Endothelial cell of umbilical vein (primary cell): ENCODE data around the gene ZNF441. TPM values are rescaled to one million over a fixed set of nuclear protein-coding genes. Genes with fewer than 3 reads are reported as not detected.

ENCODE experiments used
- BruUV-seq: library from RNA; stranded (reverse); fragments of 400-500 nt; replicated peaks from 2 replicates; lab custom pipeline; 2021; lab: Mats Ljungman, UMichigan
- CTCF ChIA-PET: fragments of 300-600, 350-600 bp; sonication (Branson Sonifier 250); formaldehyde crosslinking; loops from one replicate; lab custom pipeline; 2021; ENCODE audit warnings: antibody characterized with exemption, inconsistent platforms; lab: Charles Lee
- POLR2A ChIA-PET: fragments of 300-600, 350-600 bp; sonication (Branson Sonifier 250); formaldehyde crosslinking; loops from one replicate; lab custom pipeline; 2021; ENCODE audit warnings: antibody characterized with exemption, inconsistent platforms; lab: Charles Lee
- DNase-seq: peaks from one replicate; pipeline ENCODE4 v3.0.0-alpha.2; 2011; ENCODE audit warnings: low read depth, low spot score
- FAIRE-seq: peaks from 2 replicates; lab custom pipeline; 2011; peaks lifted over from hg19 to GRCh38; lab: Jason Lieb, UNC
- H2AFZ ChIP-seq: 2 replicates; pipeline ENCODE4 v1.6.0; 2012; ENCODE audit warnings: low read depth, low read length, control low read depth, inconsistent platforms
- H3K27ac ChIP-seq: 2 replicates; pipeline ENCODE4 v1.5.1; 2011; ENCODE audit warnings: low read depth, mild to moderate bottlenecking, control low read depth, low read length, moderate library complexity; ENCODE audit not compliant: insufficient read depth
- H3K27me3 ChIP-seq, 2 experiments: 2 replicates each; pipeline versions ENCODE4 v1.6.0 to v1.6.1; 2011; ENCODE audit warnings: low read length in 2 of 2, mixed read lengths in 1 of 2; ENCODE audit not compliant: control insufficient read depth in 2 of 2, insufficient read depth in 2 of 2
- H3K36me3 ChIP-seq, 2 experiments: 2 replicates in 1 of 2; 3 replicates in 1 of 2; pipeline ENCODE4 v1.5.1; 2011; ENCODE audit warnings: low read length in 2 of 2, mild to moderate bottlenecking in 1 of 2, moderate library complexity in 1 of 2; ENCODE audit not compliant: control insufficient read depth in 2 of 2, insufficient read depth in 2 of 2; ENCODE audit errors: extremely low read depth in 1 of 2
- H3K4me1 ChIP-seq: 3 replicates; pipeline ENCODE4 v1.5.1; 2011; ENCODE audit warnings: mild to moderate bottlenecking, low read length; ENCODE audit not compliant: control insufficient read depth, insufficient read depth; ENCODE audit errors: extremely low read depth
- H3K4me2 ChIP-seq: 2 replicates; pipeline ENCODE4 v1.6.1; 2011; ENCODE audit warnings: low read length, control low read depth, mixed read lengths; ENCODE audit not compliant: insufficient read depth
- H3K4me3 ChIP-seq, 3 experiments: fragments of 200-600 bp in 1 of 3; sonication (generic), shearing (Covaris generic) in 1 of 3; replicated peaks in 1 of 3; 2 replicates each; pipeline ENCODE4 v1.5.1; 2011 to 2016; ENCODE audit warnings: control low read depth in 3 of 3, low read length in 3 of 3, mild to moderate bottlenecking in 2 of 3, inconsistent platforms in 1 of 3, low read depth in 1 of 3, moderate library complexity in 1 of 3; ENCODE audit not compliant: insufficient read depth in 1 of 3
- H3K79me2 ChIP-seq: 2 replicates; pipeline ENCODE4 v1.6.0; 2012; ENCODE audit warnings: low read length, inconsistent platforms; ENCODE audit not compliant: control insufficient read depth, insufficient read depth
- H3K9ac ChIP-seq: replicated peaks from 2 replicates; pipeline ENCODE3; 2011; ENCODE audit warnings: low read length, control low read depth; ENCODE audit not compliant: insufficient read depth; ENCODE audit errors: extremely low read depth
- H3K9me1 ChIP-seq: replicated peaks from 3 replicates; pipeline ENCODE4 v1.6.0; 2011; ENCODE audit warnings: mild to moderate bottlenecking, low read length; ENCODE audit not compliant: control insufficient read depth, insufficient read depth; ENCODE audit errors: extremely low read depth
- H3K9me3 ChIP-seq: replicated peaks from 2 replicates; pipeline ENCODE4 v1.5.1; 2012; ENCODE audit warnings: low read length, inconsistent platforms; ENCODE audit not compliant: control insufficient read depth, insufficient read depth
- H4K20me1 ChIP-seq: replicated peaks from 2 replicates; pipeline ENCODE3; 2011; ENCODE audit warnings: mild to moderate bottlenecking, low read length; ENCODE audit not compliant: control insufficient read depth, insufficient read depth; ENCODE audit errors: extremely low read depth
- CTCF ChIP-seq, 2 donors: IDR thresholded peaks; 1 replicate in 1 of 2; 2 replicates in 1 of 2; pipeline ENCODE4 v1.5.1; 2011; ENCODE audit warnings: low read length in 2 of 2, mild to moderate bottlenecking in 2 of 2, moderate library complexity in 2 of 2, control low read depth in 1 of 2, inconsistent platforms in 1 of 2, low read depth in 1 of 2; ENCODE audit not compliant: insufficient read depth in 1 of 2; ENCODE audit errors: extremely low read depth in 1 of 2
- EZH2 ChIP-seq: IDR thresholded peaks from 2 replicates; pipeline ENCODE4 v1.6.1; 2012; ENCODE audit warnings: borderline replicate concordance, low read depth, mild to moderate bottlenecking, moderate library complexity, low read length, inconsistent platforms; ENCODE audit not compliant: severe bottlenecking
- FOS ChIP-seq: IDR thresholded peaks from 2 replicates; pipeline ENCODE4 v1.6.1; 2011; ENCODE audit warnings: mild to moderate bottlenecking, low read length, moderate library complexity, borderline replicate concordance; ENCODE audit not compliant: insufficient read depth
- GATA2 ChIP-seq: IDR thresholded peaks from 2 replicates; pipeline ENCODE4 v1.7.0; 2011; ENCODE audit warnings: low read depth, mild to moderate bottlenecking, moderate library complexity, mixed read lengths, low read length; ENCODE audit not compliant: insufficient read length, insufficient read depth
- JUN ChIP-seq: IDR thresholded peaks from 2 replicates; pipeline ENCODE4 v1.6.1; 2011; ENCODE audit warnings: borderline replicate concordance, low read depth; ENCODE audit not compliant: insufficient read length, insufficient read depth
- MAX ChIP-seq: IDR thresholded peaks from 2 replicates; pipeline ENCODE4 v1.6.1; 2011; ENCODE audit not compliant: insufficient read depth, insufficient read length
- MYC ChIP-seq: IDR thresholded peaks from one replicate; pipeline ENCODE4 v1.6.1; 2011; ENCODE audit warnings: mild to moderate bottlenecking, low read depth, low read length
- POLR2A ChIP-seq: IDR thresholded peaks from 2 replicates; pipeline ENCODE4 v1.6.1; 2012; ENCODE audit warnings: low read depth, mild to moderate bottlenecking, control low read depth, low read length
- POLR2AphosphoS5 ChIP-seq: IDR thresholded peaks from 2 replicates; pipeline ENCODE4 v1.6.1; 2012; ENCODE audit warnings: low read depth, mild to moderate bottlenecking, control low read depth, low read length, moderate library complexity; ENCODE audit not compliant: insufficient read depth
- dilution Hi-C: fragments of 300-500 bp; cut with MboI; formaldehyde crosslinking; loops from one replicate; pipeline ENCODE4 v1.15.0; 2019; ENCODE audit warnings: low sequenced_read_pairs; ENCODE audit not compliant: extremely low pct_ligation_motif_present
- intact Hi-C: fragments of 100-400 bp; cut with micrococcal nuclease; formaldehyde crosslinking; loops from one replicate; pipeline ENCODE4 v1.10.0; 2022
- polyA plus RNA-seq, 4 experiments: library from polyadenylated mRNA; depleted of rRNA in 3 of 4; stranded (reverse) in 3 of 4; unstranded in 1 of 4; fragments of >200 nt; gene quantifications; 2 replicates each; pipeline versions ENCODE4 v1.2.1 to v1.2.3, GENCODE V29; 2011 to 2012; ENCODE audit warnings: missing spikeins in 1 of 4
- total RNA-seq: library from RNA; stranded (reverse); gene quantifications from 2 replicates; pipeline ENCODE4 v1.2.3, GENCODE V29; 2021

ZNF441 gene
- total and polyA plus RNA-seq, 2 donors (not counting 3 experiments of a cell fraction or from before 2014, with no cell fraction given): 1.9 to 4.5 TPM

- Histone ChIP-seq H4K20me1 (no peaks in the 10 kb centered on the region), H3K4me3 (peak overlapping the region; percentile 46 to 88 (median 71)), H3K27me3 (no peaks in the 10 kb centered on the region), H3K9me1 (no peaks in the 10 kb centered on the region), H3K36me3 (no peaks in the 10 kb centered on the region), H3K27ac (peak overlapping the region; percentile 65), H3K9ac (peak overlapping the region; percentile 71), H3K4me1 (peaks cover 6% of the 10 kb centered on the region), H2AFZ (peak overlapping the region; percentile 97), H3K4me2 (peak overlapping the region; percentile 73), H3K79me2 (no peaks in the 10 kb centered on the region), H3K9me3 (no peaks in the 10 kb centered on the region)
- DNase-seq (peak; percentile 21), FAIRE-seq (no peak)
- TF ChIP-seq MYC (no peak), CTCF (IDR thresholded peaks at IDR 0.05; ENCODE audit: extremely low read depth in 1 of 2, insufficient read depth in 1 of 2, low read depth in 1 of 2, low read length in 2 of 2) (no peak), MAX (no peak)
- ChIA-PET POLR2A (no interaction called here), CTCF (interaction anchor here (1.4 to 1.7 kb wide), 3 partner anchors 27 to 67 kb away, joined by 5 to 13 read pairs (median 5); no protein-coding TSS in a partner anchor)
- dilution Hi-C loops: no loop called here
- BruUV-seq: no TSS peak
- intact Hi-C loops: loop anchor here (2.0 kb wide), 1 partner anchor 73 kb away; no protein-coding TSS in a partner anchor
Measured at GRCh38 chr19:11767633-11768133, 883 bp downstream of the ZNF441 start.

GRCh38 chr19:11769995-11770394 is 3.2 kb downstream of the ZNF441 start:
- FAIRE-seq (no peak), DNase-seq (no peak)
- ChIA-PET CTCF (no interaction called here), POLR2A (no interaction called here)
- H3K4me1 ChIP-seq: peaks cover 6% of the 10 kb centered on the region
- H3K27me3 ChIP-seq: no peaks in the 10 kb centered on the region
- H3K9me3 ChIP-seq: no peaks in the 10 kb centered on the region
- H3K9me1 ChIP-seq: no peaks in the 10 kb centered on the region
- no peak overlapping the region for H3K4me2 ChIP-seq
- TF ChIP-seq EZH2 (no peak), FOS (no peak), CTCF (IDR thresholded peaks at IDR 0.05; ENCODE audit: extremely low read depth in 1 of 2, insufficient read depth in 1 of 2, low read depth in 1 of 2, low read length in 2 of 2) (no peak), MYC (no peak), GATA2 (no peak), JUN (no peak), POLR2A (no peak), POLR2AphosphoS5 (no peak), MAX (no peak)
- H3K9ac ChIP-seq: no peak overlapping the region
- dilution Hi-C loops (no loop called here), intact Hi-C loops (no loop called here)
- no peaks in the 10 kb centered on the region for H4K20me1 ChIP-seq
- H3K79me2 ChIP-seq: no peaks in the 10 kb centered on the region
- H3K36me3 ChIP-seq: no peaks in the 10 kb centered on the region
- no peak overlapping the region for H2AFZ ChIP-seq
- H3K4me3 ChIP-seq: no peak overlapping the region
- BruUV-seq: no TSS peak
- no peak overlapping the region for H3K27ac ChIP-seq
